HepG2 (cell line): Measurements from ENCODE around the gene PALM. TPM values are rescaled to one million over a fixed set of nuclear protein-coding genes. Genes with fewer than 3 reads are reported as not detected.
"Not testable (repeated sequence)": the region's sequence is repeated elsewhere in the genome, so short reads cannot be mapped to it uniquely, and the experiment has no call there.

Experiments
- ATAC-seq: fragments of 200-7000 bp; cut with Tn5 transposase; 3 replicates; pipeline ENCODE4 v1.9.1; 2020; ENCODE audit warnings: mild to moderate bottlenecking, moderate library complexity
- BruUV-seq: library from RNA; stranded (reverse); fragments of 400-500 nt; replicated peaks from 2 replicates; lab custom pipeline; 2021; lab: Mats Ljungman, UMichigan
- CTCF ChIA-PET: fragments of 300-600 bp; formaldehyde crosslinking; extraction: SDS; loops from one replicate; lab custom pipeline; 2021; ENCODE audit warnings: low total read pairs, inconsistent platforms, low intra/inter-chr PET ratio; lab: Yijun Ruan, JAX
- POLR2A ChIA-PET: fragments of 350-600 bp; sonication (Branson Sonifier 250); formaldehyde crosslinking; loops from one replicate; lab custom pipeline; 2020; ENCODE audit warnings: antibody characterized with exemption, inconsistent platforms; lab: Yijun Ruan, JAX
- DNase-seq: peaks from one replicate; pipeline ENCODE4 v3.0.0-alpha.2; 2015; ENCODE audit warnings: low spot score
- FAIRE-seq: peaks from 3 replicates; lab custom pipeline; 2011; peaks lifted over from hg19 to GRCh38; lab: Jason Lieb, UNC
- H2AFZ ChIP-seq: one replicate; pipeline ENCODE4 v1.6.1; 2011; ENCODE audit warnings: low read length, inconsistent platforms
- H3K27ac ChIP-seq: fragments of 300-600 bp; 3 replicates; pipeline ENCODE4 v1.8.0; 2011; ENCODE audit warnings: mixed run types, mild to moderate bottlenecking, mixed read lengths, low read length, inconsistent platforms; ENCODE audit not compliant: insufficient read depth; ENCODE audit errors: extremely low read length
- H3K27me3 ChIP-seq, 2 experiments: fragments of 200-600 bp in 1 of 2; 2 replicates in 1 of 2; 3 replicates in 1 of 2; pipeline versions ENCODE4 v1.6.0 to v1.8.0; 2011; ENCODE audit warnings: low read length in 2 of 2, mild to moderate bottlenecking in 2 of 2, moderate library complexity in 2 of 2, inconsistent platforms in 1 of 2; ENCODE audit not compliant: insufficient read depth in 2 of 2, control insufficient read depth in 1 of 2
- H3K36me3 ChIP-seq, 2 experiments: fragments of 200-600 bp in 1 of 2; replicated peaks in 1 of 2; 2 replicates in 1 of 2; 3 replicates in 1 of 2; pipeline versions ENCODE4 v1.5.1 to v1.8.0; 2011; ENCODE audit warnings: low read length in 2 of 2, inconsistent platforms in 1 of 2; ENCODE audit not compliant: insufficient read depth in 2 of 2, control insufficient read depth in 1 of 2
- H3K4me1 ChIP-seq: 2 replicates; pipeline ENCODE4 v1.5.1; 2012; ENCODE audit warnings: low read length, inconsistent platforms; ENCODE audit not compliant: insufficient read depth
- H3K4me2 ChIP-seq: 2 replicates; pipeline ENCODE4 v1.6.0; 2011; ENCODE audit warnings: low read depth, low read length, inconsistent platforms
- H3K4me3 ChIP-seq, 3 experiments: fragments of 200-600 bp in 1 of 3; sonication (generic), shearing (Covaris generic) in 1 of 3; replicated peaks in 1 of 3; 2 replicates each; pipeline ENCODE4 v1.5.1; 2011 to 2016; ENCODE audit warnings: low read length in 3 of 3, inconsistent platforms in 2 of 3, low read depth in 2 of 3, mild to moderate bottlenecking in 2 of 3, control low read depth in 1 of 3, mixed read lengths in 1 of 3; ENCODE audit not compliant: insufficient read depth in 1 of 3
- H3K79me2 ChIP-seq: one replicate; pipeline ENCODE4 v1.6.1; 2011; ENCODE audit warnings: low read length, inconsistent platforms; ENCODE audit not compliant: insufficient read depth
- H3K9ac ChIP-seq: 2 replicates; pipeline ENCODE4 v1.6.0; 2011; ENCODE audit warnings: mild to moderate bottlenecking, low read depth, low read length, inconsistent platforms; ENCODE audit not compliant: insufficient read depth
- H3K9me3 ChIP-seq: 2 replicates; pipeline ENCODE4 v1.5.1; 2012; ENCODE audit warnings: mild to moderate bottlenecking, low read length
- H4K20me1 ChIP-seq: 2 replicates; pipeline ENCODE4 v1.6.0; 2011; ENCODE audit warnings: inconsistent platforms, mild to moderate bottlenecking, low read length, moderate library complexity; ENCODE audit not compliant: insufficient read depth
- AGO1 ChIP-seq: fragments of 200-400 bp; formaldehyde crosslinking; IDR thresholded peaks from 2 replicates; pipeline ENCODE4 v1.6.1; 2017; ENCODE audit warnings: mild to moderate bottlenecking, low read depth, low read length, moderate library complexity; ENCODE audit not compliant: poor library complexity, severe bottlenecking
- EP300 ChIP-seq, 3 experiments: sonication (generic) in 1 of 3; formaldehyde crosslinking in 1 of 3; IDR thresholded peaks; 2 replicates each; pipeline versions ENCODE4 v1.5.1 to v1.6.1; 2011 to 2020; ENCODE audit warnings: low read depth in 2 of 3, low read length in 2 of 3, borderline replicate concordance in 1 of 3, improper control_type of control experiment in 1 of 3, mild to moderate bottlenecking in 1 of 3, missing genetic modification reagents in 1 of 3, moderate library complexity in 1 of 3
- HNF4A ChIP-seq: sonication (generic); formaldehyde crosslinking; IDR thresholded peaks from 2 replicates; pipeline ENCODE4 v1.4.0; 2020; ENCODE audit warnings: missing genetic modification reagents
- KAT7 ChIP-seq: IDR thresholded peaks from 2 replicates; pipeline ENCODE4 v1.6.1; 2018; ENCODE audit warnings: borderline replicate concordance, missing compliant biosample characterization
- KLF13 ChIP-seq: sonication (generic); formaldehyde crosslinking; IDR thresholded peaks from 2 replicates; pipeline ENCODE4 v1.4.0; 2020; ENCODE audit warnings: mild to moderate bottlenecking, missing genetic modification reagents
- RARA ChIP-seq: IDR thresholded peaks from 2 replicates; pipeline ENCODE4 v1.6.1; 2016; ENCODE audit warnings: missing genetic modification reagents, missing compliant biosample characterization
- RFX1 ChIP-seq: fragments of 450-650 bp; IDR thresholded peaks from 2 replicates; pipeline ENCODE4 v1.6.1; 2017
- SOX5 ChIP-seq: IDR thresholded peaks from 2 replicates; pipeline ENCODE4 v1.6.1; 2016; ENCODE audit warnings: borderline replicate concordance
- TEAD3 ChIP-seq: optimal IDR thresholded peaks from 2 replicates; pipeline ENCODE3; 2016; ENCODE audit warnings: borderline replicate concordance
- ZBTB7A ChIP-seq: sonication (generic); formaldehyde crosslinking; IDR thresholded peaks from 2 replicates; pipeline ENCODE4 v1.8.0; 2022; ENCODE audit warnings: mild to moderate bottlenecking, missing genetic modification reagents
- ZNF234 ChIP-seq: sonication (generic); formaldehyde crosslinking; conservative IDR thresholded peaks from 2 replicates; pipeline ENCODE4 v1.5.1; 2020; ENCODE audit warnings: mild to moderate bottlenecking, missing genetic modification reagents
- ZNF460 ChIP-seq: sonication (generic); formaldehyde crosslinking; IDR thresholded peaks from 2 replicates; pipeline ENCODE4 v1.5.1; 2020; ENCODE audit warnings: missing genetic modification reagents, mild to moderate bottlenecking, borderline replicate concordance
- ZNF607 ChIP-seq: sonication (generic); formaldehyde crosslinking; IDR thresholded peaks from 2 replicates; pipeline ENCODE4 v1.5.1; 2020; ENCODE audit warnings: missing genetic modification reagents, mild to moderate bottlenecking, borderline replicate concordance
- ZNF749 ChIP-seq: sonication (generic); formaldehyde crosslinking; IDR thresholded peaks from 2 replicates; pipeline ENCODE4 v1.8.0; 2022; ENCODE audit warnings: mild to moderate bottlenecking, missing genetic modification reagents, moderate library complexity, borderline replicate concordance
- WGBS: methylation state at CpG from one replicate; pipeline ENCODE4 v1.1.6; 2017; ENCODE audit warnings: low lambda C conversion rate; 5-methylcytosine and 5-hydroxymethylcytosine counted together
- in situ Hi-C: cut with HindIII; loops from 2 replicates; pipeline ENCODE4 v1.10.0; 2017; ENCODE audit warnings: low pct_unique_long_range_greater_than_20kb; ENCODE audit not compliant: extremely low pct_ligation_motif_present
- intact Hi-C: fragments of 100-400 bp; cut with micrococcal nuclease; formaldehyde crosslinking; loops from one replicate; pipeline ENCODE4 v1.10.0; 2022; ENCODE audit not compliant: unreplicated experiment
- polyA plus RNA-seq, 8 experiments: library from polyadenylated mRNA; depleted of rRNA in 3 of 8; stranded (reverse) in 7 of 8; unstranded in 1 of 8; fragments of >200 nt; fragmentation: Illumina TruSeq in 4 of 8; extraction: Trizol in 4 of 8; gene quantifications; 2 replicates each; pipeline versions ENCODE4 v1.2.1 to v1.2.3, GENCODE V29; 2011 to 2016; ENCODE audit warnings: low read depth in 4 of 8, missing spikeins in 1 of 8, mixed read lengths in 1 of 8; ENCODE audit not compliant: insufficient read depth in 1 of 8
- total RNA-seq, 5 experiments: library from RNA; depleted of rRNA; stranded (reverse); fragments of >200 nt; fragmentation: Illumina TruSeq; extraction: Trizol; gene quantifications; 2 replicates each; pipeline ENCODE4 v1.2.3, GENCODE V29; 2016; ENCODE audit warnings: low read depth in 1 of 5
- TF ChIP-seq, protein P1 (sequence below): sonication (generic); formaldehyde crosslinking; IDR thresholded peaks from 2 replicates; pipeline ENCODE4 v1.8.0; 2022; ENCODE audit warnings: mild to moderate bottlenecking, missing genetic modification reagents, moderate library complexity
- TF ChIP-seq, protein P2 (sequence below): sonication (generic); formaldehyde crosslinking; conservative IDR thresholded peaks from 2 replicates; pipeline ENCODE4 v1.8.1; 2023; ENCODE audit warnings: missing genetic modification reagents
- TF ChIP-seq, protein P3 (sequence below): IDR thresholded peaks from 2 replicates; pipeline ENCODE4 v1.6.1; 2016; ENCODE audit warnings: missing genetic modification reagents, missing compliant biosample characterization
- TF ChIP-seq, protein P4 (sequence below): IDR thresholded peaks from 2 replicates; pipeline ENCODE4 v1.6.1; 2016

PALM gene
- total and polyA plus RNA-seq, 2 of the 13 experiments (the other 11 are each of a cell fraction or from before 2014, with no cell fraction given) = 4.0 to 9.7 TPM

DNA sequence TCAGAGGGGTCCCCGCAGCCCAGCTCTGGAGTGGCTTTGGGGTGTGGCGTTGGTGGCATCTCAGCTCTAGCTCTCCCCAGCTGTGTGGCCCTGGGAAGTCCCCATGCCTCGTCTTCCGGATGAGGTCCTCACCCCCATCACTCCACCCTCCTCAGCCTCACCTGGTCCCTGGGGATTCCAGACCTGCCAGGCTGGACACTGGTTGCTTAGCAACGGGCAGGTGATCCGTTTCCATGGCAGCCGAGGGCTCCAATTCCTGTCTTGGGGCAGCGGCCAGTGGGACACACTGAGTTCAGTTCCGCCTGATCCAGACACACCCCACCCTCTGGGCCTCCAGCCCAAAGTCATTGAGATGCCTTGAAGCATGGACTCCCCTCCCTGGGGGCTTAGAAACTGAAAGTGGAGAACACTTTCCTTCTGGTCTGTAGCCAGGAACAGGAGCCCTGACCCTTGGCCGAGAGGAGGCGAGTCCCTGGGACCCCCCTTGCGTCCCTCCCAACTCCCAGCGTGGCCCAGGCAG, 34.5 kb downstream of the PALM start (continued):
- TF ChIP-seq, protein P1, sequence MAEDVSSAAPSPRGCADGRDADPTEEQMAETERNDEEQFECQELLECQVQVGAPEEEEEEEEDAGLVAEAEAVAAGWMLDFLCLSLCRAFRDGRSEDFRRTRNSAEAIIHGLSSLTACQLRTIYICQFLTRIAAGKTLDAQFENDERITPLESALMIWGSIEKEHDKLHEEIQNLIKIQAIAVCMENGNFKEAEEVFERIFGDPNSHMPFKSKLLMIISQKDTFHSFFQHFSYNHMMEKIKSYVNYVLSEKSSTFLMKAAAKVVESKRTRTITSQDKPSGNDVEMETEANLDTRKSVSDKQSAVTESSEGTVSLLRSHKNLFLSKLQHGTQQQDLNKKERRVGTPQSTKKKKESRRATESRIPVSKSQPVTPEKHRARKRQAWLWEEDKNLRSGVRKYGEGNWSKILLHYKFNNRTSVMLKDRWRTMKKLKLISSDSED = no peak
- TF ChIP-seq, protein P2, sequence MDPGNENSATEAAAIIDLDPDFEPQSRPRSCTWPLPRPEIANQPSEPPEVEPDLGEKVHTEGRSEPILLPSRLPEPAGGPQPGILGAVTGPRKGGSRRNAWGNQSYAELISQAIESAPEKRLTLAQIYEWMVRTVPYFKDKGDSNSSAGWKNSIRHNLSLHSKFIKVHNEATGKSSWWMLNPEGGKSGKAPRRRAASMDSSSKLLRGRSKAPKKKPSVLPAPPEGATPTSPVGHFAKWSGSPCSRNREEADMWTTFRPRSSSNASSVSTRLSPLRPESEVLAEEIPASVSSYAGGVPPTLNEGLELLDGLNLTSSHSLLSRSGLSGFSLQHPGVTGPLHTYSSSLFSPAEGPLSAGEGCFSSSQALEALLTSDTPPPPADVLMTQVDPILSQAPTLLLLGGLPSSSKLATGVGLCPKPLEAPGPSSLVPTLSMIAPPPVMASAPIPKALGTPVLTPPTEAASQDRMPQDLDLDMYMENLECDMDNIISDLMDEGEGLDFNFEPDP (CRISPR knock-in tag) = 0 out of 2 replicates have a peak, but pooled peaks have one; percentile 8
- TF ChIP-seq ZNF749 (CRISPR knock-in tag) (no peak), KAT7 (no peak), KLF13 (CRISPR knock-in tag) (no peak), AGO1 (peak; percentile 30), ZNF234 (CRISPR knock-in tag) (no peak), RFX1 (peak; percentile 50; the same call in 1 of the 2 replicates)
- TF ChIP-seq, protein P3, sequence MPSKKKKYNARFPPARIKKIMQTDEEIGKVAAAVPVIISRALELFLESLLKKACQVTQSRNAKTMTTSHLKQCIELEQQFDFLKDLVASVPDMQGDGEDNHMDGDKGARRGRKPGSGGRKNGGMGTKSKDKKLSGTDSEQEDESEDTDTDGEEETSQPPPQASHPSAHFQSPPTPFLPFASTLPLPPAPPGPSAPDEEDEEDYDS (CRISPR knock-in tag) = no peak
- TF ChIP-seq, all 625 proteins: peak for 3

DNA sequence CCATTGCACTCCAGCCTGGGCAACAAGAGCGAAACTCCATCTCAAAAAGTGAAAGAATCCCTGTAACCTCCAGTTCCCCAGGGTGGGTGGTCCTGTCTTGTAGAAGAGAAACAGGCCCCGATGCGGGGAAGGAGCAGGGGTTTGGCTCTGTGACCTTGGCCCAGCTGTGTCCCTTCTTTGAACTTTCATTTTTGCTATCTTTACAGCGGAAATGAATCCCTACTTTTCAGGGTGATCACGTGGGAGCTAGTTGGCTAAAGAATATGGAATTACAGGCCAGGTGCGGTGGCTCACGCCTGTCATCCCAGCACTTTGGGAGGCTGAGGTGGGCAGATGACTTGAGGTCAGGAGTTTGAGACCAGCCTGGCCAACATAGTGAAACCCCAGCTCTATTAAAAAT, 36.4 kb downstream of the PALM start:
- peak; percentile 59 for DNase-seq
- Histone ChIP-seq H3K27ac (peak overlapping the region; percentile 44), H3K4me1 (peaks cover 31% of the 10 kb centered on the region), H3K4me2 (peak overlapping the region; percentile 39; the same call in 1 of the 2 replicates)
- H3K9me3 ChIP-seq; H4K20me1 ChIP-seq; H3K36me3 ChIP-seq; CTCF ChIA-PET; intact Hi-C loops; H3K9ac ChIP-seq; ATAC-seq; H3K79me2 ChIP-seq; in situ Hi-C loops; H3K4me3 ChIP-seq; H3K27me3 ChIP-seq; H2AFZ ChIP-seq; BruUV-seq; TF ChIP-seq EP300 (IDR thresholded peaks at IDR 0.05; ENCODE audit: low read depth in 2 of 2, low read length in 2 of 2): not testable (repeated sequence)
- peak; percentile 21 for FAIRE-seq
- POLR2A ChIA-PET = interaction anchor here (1.0 kb wide), 1 partner anchor 82 kb away, joined by 3 read pairs; the partner anchor contains the start of gene RNF126
- 16% methylated on average over 7 of the region's 7 CpGs for WGBS
- 0 out of 2 replicates have a peak, but pooled peaks have one; percentile 24 for TF ChIP-seq ZBTB7A (CRISPR knock-in tag)
- 0 out of 2 replicates have a peak, but pooled peaks have one; percentile 13 for TF ChIP-seq HNF4A (CRISPR knock-in tag)
- peak; percentile 15 for TF ChIP-seq TEAD3 (CRISPR knock-in tag)
- TF ChIP-seq EP300 (CRISPR knock-in tag; IDR thresholded peaks at IDR 0.05; ENCODE audit: borderline replicate concordance) = peak; percentile 40; the same call in 1 of the 2 replicates
- TF ChIP-seq, protein P4, sequence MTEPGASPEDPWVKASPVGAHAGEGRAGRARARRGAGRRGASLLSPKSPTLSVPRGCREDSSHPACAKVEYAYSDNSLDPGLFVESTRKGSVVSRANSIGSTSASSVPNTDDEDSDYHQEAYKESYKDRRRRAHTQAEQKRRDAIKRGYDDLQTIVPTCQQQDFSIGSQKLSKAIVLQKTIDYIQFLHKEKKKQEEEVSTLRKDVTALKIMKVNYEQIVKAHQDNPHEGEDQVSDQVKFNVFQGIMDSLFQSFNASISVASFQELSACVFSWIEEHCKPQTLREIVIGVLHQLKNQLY (CRISPR knock-in tag) = peak; percentile 77; the same call in 1 of the 2 replicates
- peak; percentile 94 for TF ChIP-seq ZNF460 (CRISPR knock-in tag)
- peak; percentile 97 for TF ChIP-seq RARA (CRISPR knock-in tag)
- 0 out of 2 replicates have a peak, but pooled peaks have one; percentile 37 for TF ChIP-seq SOX5 (CRISPR knock-in tag)
- TF ChIP-seq ZNF607 = 0 out of 2 replicates have a peak, but pooled peaks have one; percentile 22
